Memory B cell (primary cell): Measurements from ENCODE around the gene HCK.

ENCODE experiments used
- ATAC-seq: fragments of 150-1000 bp; cut with Tn5 transposase; 2 replicates; pipeline ENCODE4 v1.10.0; 2021; ENCODE audit warnings: low read depth, mild to moderate bottlenecking, moderate library complexity
- DNase-seq, 2 donors: peaks; one replicate each; pipeline ENCODE4 v3.0.0; 2022; ENCODE audit warnings: low spot score in 2 of 2
- H3K27ac Mint-ChIP-seq: one replicate; pipeline ENCODE4 v1.8.0; 2022; ENCODE audit warnings: mild to moderate bottlenecking, moderate library complexity, mixed read lengths
- H3K27me3 Mint-ChIP-seq: one replicate; pipeline ENCODE4 v1.8.0; 2022; ENCODE audit warnings: mixed read lengths
- H3K36me3 Mint-ChIP-seq: one replicate; pipeline ENCODE4 v1.8.0; 2022; ENCODE audit warnings: mild to moderate bottlenecking, mixed read lengths
- H3K4me1 Mint-ChIP-seq: one replicate; pipeline ENCODE4 v1.8.0; 2022; ENCODE audit warnings: mixed read lengths
- H3K4me3 Mint-ChIP-seq: one replicate; pipeline ENCODE4 v1.8.0; 2022; ENCODE audit warnings: mild to moderate bottlenecking, moderate library complexity, mixed read lengths
- H3K9me3 Mint-ChIP-seq: one replicate; pipeline ENCODE4 v1.8.0; 2022; ENCODE audit warnings: mixed read lengths

The HCK gene

GRCh38 chr20:32126919-32127318 is 74.9 kb downstream of the HCK start:
- no peaks in the 10 kb centered on the region for H3K27me3 Mint-ChIP-seq
- H3K4me3 Mint-ChIP-seq = no peak overlapping the region
- no peaks in the 10 kb centered on the region for H3K9me3 Mint-ChIP-seq
- no peak for DNase-seq
- H3K36me3 Mint-ChIP-seq = peaks cover 12% of the 10 kb centered on the region
- no peak overlapping the region for H3K27ac Mint-ChIP-seq
- peaks cover 13% of the 10 kb centered on the region for H3K4me1 Mint-ChIP-seq
- no peak for ATAC-seq

GRCh38 chr20:32127347-32127746 is 75.3 kb downstream of the HCK start:
- peaks cover 16% of the 10 kb centered on the region for H3K4me1 Mint-ChIP-seq

DNA sequence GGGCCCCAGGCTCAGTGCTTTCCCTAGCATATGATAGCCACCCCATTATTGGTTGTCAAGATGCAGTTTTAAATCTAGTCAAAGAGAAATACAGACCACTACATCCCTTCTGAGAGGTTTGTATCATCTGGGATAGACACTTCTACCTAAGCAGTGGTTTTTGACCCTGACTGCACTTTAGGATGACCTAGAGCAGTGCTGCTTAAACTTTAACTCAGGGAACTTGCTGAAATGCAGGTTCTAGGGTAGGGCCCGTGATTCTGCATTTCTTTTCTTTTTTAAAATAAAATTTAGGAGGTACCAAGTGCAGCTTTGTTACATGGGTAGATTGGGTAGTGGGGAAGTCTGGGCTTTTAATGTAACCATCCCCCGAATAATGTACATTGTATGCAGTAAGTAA is 76.1 kb downstream of the HCK start:
- peaks cover 11% of the 10 kb centered on the region for H3K36me3 Mint-ChIP-seq
- no peak overlapping the region for H3K4me3 Mint-ChIP-seq
- no peaks in the 10 kb centered on the region for H3K9me3 Mint-ChIP-seq
- H3K27me3 Mint-ChIP-seq = no peaks in the 10 kb centered on the region
- no peak for DNase-seq
- H3K4me1 Mint-ChIP-seq = peaks cover 21% of the 10 kb centered on the region
- ATAC-seq = no peak
- no peak overlapping the region for H3K27ac Mint-ChIP-seq

More at GRCh38 chr20:32127347-32127746, 75.3 kb downstream of the HCK start:
- H3K4me3 Mint-ChIP-seq = no peak overlapping the region
- H3K27ac Mint-ChIP-seq = no peak overlapping the region
- peaks cover 12% of the 10 kb centered on the region for H3K36me3 Mint-ChIP-seq
- no peak for ATAC-seq
- DNase-seq = no peak
- no peaks in the 10 kb centered on the region for H3K27me3 Mint-ChIP-seq
- no peaks in the 10 kb centered on the region for H3K9me3 Mint-ChIP-seq

- H3K36me3 Mint-ChIP-seq = peaks cover 16% of the 10 kb centered on the region
- DNase-seq (no peak), ATAC-seq (no peak)
- no peaks in the 10 kb centered on the region for H3K9me3 Mint-ChIP-seq
- H3K4me1 Mint-ChIP-seq = peaks cover 24% of the 10 kb centered on the region
- H3K27ac Mint-ChIP-seq = no peak overlapping the region
- H3K27me3 Mint-ChIP-seq = no peaks in the 10 kb centered on the region
- H3K4me3 Mint-ChIP-seq = no peak overlapping the region
Observed at GRCh38 chr20:32129863-32130262, 77.8 kb downstream of the HCK start.

DNA sequence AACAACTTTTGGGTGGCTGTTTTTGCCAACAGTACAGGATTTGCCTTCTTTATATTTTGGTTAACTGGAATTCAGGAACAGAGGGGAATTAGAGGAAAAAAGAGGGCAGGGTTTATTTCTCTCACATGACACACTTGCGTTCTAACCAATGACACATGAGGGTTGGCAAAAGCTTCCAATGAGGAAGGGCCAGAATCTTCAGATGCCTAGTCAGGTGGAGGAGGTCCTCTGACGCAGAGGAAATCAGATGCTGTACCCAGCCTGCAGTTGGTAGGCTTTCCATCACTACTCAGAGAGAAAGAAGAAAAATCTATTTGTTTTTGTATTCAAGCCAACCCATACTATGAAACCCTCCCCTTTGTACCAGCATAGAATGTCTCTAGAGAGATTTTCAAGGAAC is 78.3 kb downstream of the HCK start:
- ATAC-seq = no peak
- no peak overlapping the region for H3K27ac Mint-ChIP-seq
- DNase-seq = no peak
- H3K4me3 Mint-ChIP-seq = no peak overlapping the region
- no peaks in the 10 kb centered on the region for H3K27me3 Mint-ChIP-seq
- H3K9me3 Mint-ChIP-seq = no peaks in the 10 kb centered on the region
- peaks cover 26% of the 10 kb centered on the region for H3K4me1 Mint-ChIP-seq
- H3K36me3 Mint-ChIP-seq = peaks cover 19% of the 10 kb centered on the region

DNA sequence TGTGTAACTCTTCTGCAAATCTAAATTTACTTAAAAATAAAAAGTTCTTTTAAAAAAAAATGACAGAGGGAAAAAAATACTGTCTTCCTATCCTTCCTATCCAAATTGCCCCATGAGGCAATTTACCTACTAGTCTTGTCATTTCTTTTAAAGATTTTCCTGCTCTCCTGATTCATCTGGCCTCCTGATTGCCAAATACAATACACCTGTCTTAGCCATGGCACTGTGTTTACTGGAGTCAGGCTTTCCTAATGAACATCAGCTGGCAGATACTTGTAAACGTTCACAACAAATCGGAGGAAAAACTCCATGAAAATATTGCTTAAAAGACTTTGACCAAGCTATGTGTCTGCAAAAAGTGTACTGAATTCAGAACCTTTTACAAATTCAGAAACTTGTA is 78.9 kb downstream of the HCK start:
- Mint-ChIP-seq H3K4me3 (no peak overlapping the region), H3K27ac (no peak overlapping the region), H3K4me1 (peaks cover 26% of the 10 kb centered on the region), H3K9me3 (no peaks in the 10 kb centered on the region), H3K36me3 (peaks cover 19% of the 10 kb centered on the region), H3K27me3 (no peaks in the 10 kb centered on the region)
- no peak for DNase-seq
- no peak for ATAC-seq

DNA sequence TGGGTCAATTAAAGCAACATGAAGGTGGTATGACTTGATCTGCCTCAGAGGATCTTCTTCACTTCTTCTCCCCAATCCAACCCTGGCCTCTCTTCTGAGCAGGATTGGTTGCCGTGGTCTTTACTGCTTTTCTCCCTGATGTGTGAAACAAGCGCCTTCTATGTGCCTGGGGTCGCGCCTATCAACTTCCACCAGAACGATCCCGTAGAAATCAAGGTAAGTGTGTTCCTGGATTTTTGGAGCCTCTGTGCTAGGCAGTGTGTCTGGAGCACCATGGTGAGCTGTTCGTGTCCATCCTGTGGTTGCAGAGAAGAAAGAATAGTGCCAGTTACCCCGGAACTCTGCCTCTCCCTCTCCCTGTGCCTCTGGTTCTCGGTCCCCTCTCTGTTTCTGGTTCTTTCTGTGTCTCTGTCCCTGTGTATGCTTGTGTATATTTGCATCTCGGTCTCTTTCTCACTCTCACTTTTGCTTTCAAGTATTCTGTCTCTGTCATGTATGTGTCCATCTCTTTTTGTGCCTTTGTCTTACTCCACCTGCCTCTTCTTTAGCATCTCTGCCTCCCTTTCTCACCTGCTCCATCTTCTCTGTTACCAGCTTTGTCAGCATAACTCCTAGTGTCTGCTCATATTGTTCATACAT is 81.0 kb downstream of the HCK start:
- peaks cover 29% of the 10 kb centered on the region for H3K4me1 Mint-ChIP-seq
- H3K27ac Mint-ChIP-seq = peak overlapping the region; percentile 36
- H3K36me3 Mint-ChIP-seq = peaks cover 21% of the 10 kb centered on the region
- H3K9me3 Mint-ChIP-seq = no peaks in the 10 kb centered on the region
- DNase-seq (no peak), ATAC-seq (no peak)
- no peaks in the 10 kb centered on the region for H3K27me3 Mint-ChIP-seq
- H3K4me3 Mint-ChIP-seq = no peak overlapping the region

DNA sequence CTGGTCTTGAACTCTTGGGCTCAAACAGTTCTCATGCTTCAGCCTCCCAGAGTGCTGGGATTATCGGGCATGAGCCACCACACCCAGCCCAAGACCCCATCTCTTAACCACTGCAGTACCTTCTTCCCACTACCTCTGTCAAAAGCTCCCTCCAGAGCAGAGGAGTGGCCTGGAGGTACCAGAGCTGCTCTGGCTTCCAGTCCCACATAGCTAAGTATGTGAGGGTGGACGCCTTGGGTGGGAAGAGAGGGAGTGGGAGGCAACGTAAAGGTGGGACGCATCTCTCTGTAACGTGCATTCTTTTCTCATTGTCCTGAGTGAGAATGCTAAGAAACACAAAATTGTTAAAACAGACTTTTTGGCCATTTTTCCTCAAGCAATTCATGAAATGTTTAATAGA is 82.0 kb downstream of the HCK start:
- no peak overlapping the region for H3K4me3 Mint-ChIP-seq
- H3K27ac Mint-ChIP-seq = no peak overlapping the region
- no peak for DNase-seq
- H3K27me3 Mint-ChIP-seq = no peaks in the 10 kb centered on the region
- peaks cover 23% of the 10 kb centered on the region for H3K36me3 Mint-ChIP-seq
- no peaks in the 10 kb centered on the region for H3K9me3 Mint-ChIP-seq
- ATAC-seq = no peak
- peaks cover 29% of the 10 kb centered on the region for H3K4me1 Mint-ChIP-seq

GRCh38 chr20:32135983-32136515 is 84.0 kb downstream of the HCK start:
- Mint-ChIP-seq H3K27ac (no peak overlapping the region), H3K9me3 (no peaks in the 10 kb centered on the region), H3K36me3 (peaks cover 37% of the 10 kb centered on the region), H3K4me3 (no peak overlapping the region), H3K4me1 (peaks cover 33% of the 10 kb centered on the region), H3K27me3 (no peaks in the 10 kb centered on the region)
- no peak for ATAC-seq
- no peak for DNase-seq

GRCh38 chr20:32138921-32139320 is 86.9 kb downstream of the HCK start:
- H3K4me1 Mint-ChIP-seq = peaks cover 13% of the 10 kb centered on the region
- no peak overlapping the region for H3K4me3 Mint-ChIP-seq
- peaks cover 45% of the 10 kb centered on the region for H3K36me3 Mint-ChIP-seq
- no peak for ATAC-seq
- H3K27me3 Mint-ChIP-seq = no peaks in the 10 kb centered on the region
- DNase-seq = no peak
- H3K9me3 Mint-ChIP-seq = no peaks in the 10 kb centered on the region
- H3K27ac Mint-ChIP-seq = no peak overlapping the region

GRCh38 chr20:32139947-32140346 is 87.9 kb downstream of the HCK start:
- Mint-ChIP-seq H3K4me3 (no peak overlapping the region), H3K9me3 (no peaks in the 10 kb centered on the region), H3K27ac (no peak overlapping the region), H3K27me3 (no peaks in the 10 kb centered on the region), H3K36me3 (peaks cover 47% of the 10 kb centered on the region), H3K4me1 (peaks cover 13% of the 10 kb centered on the region)
- ATAC-seq (no peak), DNase-seq (no peak)

DNA sequence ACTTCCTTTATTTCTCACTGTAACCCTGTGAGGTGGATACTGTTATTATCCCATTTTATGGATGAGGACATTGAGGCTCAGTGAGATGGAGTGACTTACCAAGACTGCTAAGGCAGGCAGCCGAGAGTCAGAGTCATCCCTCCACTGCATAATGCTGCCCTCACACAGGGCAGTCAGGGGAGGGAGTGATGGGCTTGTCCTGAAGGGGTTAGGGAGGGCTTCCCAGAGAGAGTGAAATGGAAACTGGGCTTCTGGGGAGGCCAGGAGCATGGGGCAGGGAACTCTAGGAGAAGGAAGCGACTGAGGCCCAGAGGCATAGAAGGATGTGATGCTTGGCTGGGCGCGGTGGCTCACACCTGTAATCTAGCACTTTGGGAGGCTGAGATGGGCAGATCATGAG is 88.6 kb downstream of the HCK start:
- DNase-seq (no peak), ATAC-seq (no peak)
- Mint-ChIP-seq H3K9me3 (no peaks in the 10 kb centered on the region), H3K27me3 (no peaks in the 10 kb centered on the region), H3K27ac (peak overlapping the region; percentile 24), H3K4me1 (peaks cover 10% of the 10 kb centered on the region), H3K4me3 (no peak overlapping the region), H3K36me3 (peaks cover 49% of the 10 kb centered on the region)

GRCh38 chr20:32141465-32141980 is 89.5 kb downstream of the HCK start:
- H3K36me3 Mint-ChIP-seq = peaks cover 58% of the 10 kb centered on the region
- no peaks in the 10 kb centered on the region for H3K27me3 Mint-ChIP-seq
- H3K9me3 Mint-ChIP-seq = no peaks in the 10 kb centered on the region
- DNase-seq (no peak), ATAC-seq (no peak)
- H3K4me1 Mint-ChIP-seq = peaks cover 10% of the 10 kb centered on the region
- no peak overlapping the region for H3K27ac Mint-ChIP-seq
- H3K4me3 Mint-ChIP-seq = no peak overlapping the region

GRCh38 chr20:32142088-32142487 is 90.0 kb downstream of the HCK start:
- H3K9me3 Mint-ChIP-seq = no peaks in the 10 kb centered on the region
- H3K27ac Mint-ChIP-seq = no peak overlapping the region
- DNase-seq (no peak), ATAC-seq (no peak)
- H3K36me3 Mint-ChIP-seq = peaks cover 58% of the 10 kb centered on the region
- peaks cover 9% of the 10 kb centered on the region for H3K4me1 Mint-ChIP-seq
- H3K27me3 Mint-ChIP-seq = no peaks in the 10 kb centered on the region
- H3K4me3 Mint-ChIP-seq = no peak overlapping the region

- ATAC-seq (no peak), DNase-seq (no peak)
- no peak overlapping the region for H3K27ac Mint-ChIP-seq
- no peaks in the 10 kb centered on the region for H3K9me3 Mint-ChIP-seq
- H3K4me3 Mint-ChIP-seq = no peak overlapping the region
- no peaks in the 10 kb centered on the region for H3K27me3 Mint-ChIP-seq
- peaks cover 53% of the 10 kb centered on the region for H3K36me3 Mint-ChIP-seq
- peaks cover 5% of the 10 kb centered on the region for H3K4me1 Mint-ChIP-seq
Observed at GRCh38 chr20:32142991-32143390, 90.9 kb downstream of the HCK start.
